CD4-positive, alpha-beta T cell (primary cell): ENCODE data around the gene UBB. TPM values are rescaled to one million over a fixed set of nuclear protein-coding genes. Genes with fewer than 3 reads are reported as not detected.

Experiments used
- ATAC-seq: fragments of 200-7000 bp; cut with Tn5 transposase; one replicate; pipeline ENCODE4 v1.10.0; 2022; ENCODE audit warnings: mild to moderate bottlenecking; ENCODE audit not compliant: poor library complexity
- CTCF ChIA-PET: fragments of 350-600 bp; sonication (Branson Sonifier 250); formaldehyde crosslinking; loops from one replicate; lab custom pipeline; 2021; ENCODE audit warnings: antibody characterized with exemption, inconsistent platforms; lab: Charles Lee
- POLR2A ChIA-PET: fragments of 350-600 bp; sonication (Branson Sonifier 250); formaldehyde crosslinking; loops from one replicate; lab custom pipeline; 2021; ENCODE audit warnings: antibody characterized with exemption, inconsistent platforms; lab: Charles Lee
- DNase-seq, 14 experiments: peaks; one replicate each; pipeline ENCODE4 v3.0.0-alpha.2; 2013 to 2020; ENCODE audit warnings: mixed read lengths in 2 of 14
- H3K27ac ChIP-seq, 2 donors: one replicate each; pipeline versions ENCODE4 v1.5.1 to v1.7.0; 2013; ENCODE audit warnings: low read length in 2 of 2, low read depth in 1 of 2, mild to moderate bottlenecking in 1 of 2
- H3K27me3 ChIP-seq, 2 experiments: 1 replicate in 1 of 2; 2 replicates in 1 of 2; pipeline versions ENCODE4 v1.6.1 to v1.7.0; 2013; ENCODE audit warnings: low read length in 2 of 2, control low read depth in 1 of 2, mild to moderate bottlenecking in 1 of 2, moderate library complexity in 1 of 2; ENCODE audit not compliant: insufficient read depth in 2 of 2, control insufficient read depth in 1 of 2
- H3K36me3 ChIP-seq: one replicate; pipeline ENCODE4 v1.6.1; 2013; ENCODE audit warnings: low read length, control low read depth; ENCODE audit not compliant: insufficient read depth
- H3K4me1 ChIP-seq: one replicate; pipeline ENCODE4 v1.6.1; 2013; ENCODE audit warnings: low read length, control low read depth; ENCODE audit not compliant: insufficient read depth
- H3K4me3 ChIP-seq: one replicate; pipeline ENCODE4 v1.5.1; 2013; ENCODE audit warnings: mild to moderate bottlenecking, low read length, moderate library complexity
- H3K9me3 ChIP-seq, 2 experiments: 1 replicate in 1 of 2; 2 replicates in 1 of 2; pipeline versions ENCODE4 v1.6.1 to v1.7.0; 2013; ENCODE audit warnings: low read length in 2 of 2, mild to moderate bottlenecking in 2 of 2, control low read depth in 1 of 2, moderate library complexity in 1 of 2; ENCODE audit not compliant: control insufficient read depth in 1 of 2, insufficient read depth in 1 of 2
- H3K27ac Mint-ChIP-seq: one replicate; pipeline ENCODE4 v1.8.0; 2020; ENCODE audit warnings: mixed read lengths
- H3K27me3 Mint-ChIP-seq: one replicate; pipeline ENCODE4 v1.8.0; 2021; ENCODE audit warnings: mixed read lengths
- H3K36me3 Mint-ChIP-seq: one replicate; pipeline ENCODE4 v1.8.0; 2021; ENCODE audit warnings: low read depth, mixed read lengths
- H3K4me1 Mint-ChIP-seq: one replicate; pipeline ENCODE4 v1.8.0; 2021; ENCODE audit warnings: low read depth, mixed read lengths
- H3K4me3 Mint-ChIP-seq: one replicate; pipeline ENCODE4 v1.8.0; 2020; ENCODE audit warnings: mild to moderate bottlenecking, mixed read lengths
- H3K9me3 Mint-ChIP-seq: one replicate; pipeline ENCODE4 v1.8.0; 2020; ENCODE audit warnings: mixed read lengths
- intact Hi-C, 2 experiments: fragments of 100-400 bp; cut with DNase I in 1 of 2; cut with micrococcal nuclease in 1 of 2; formaldehyde crosslinking; loops; one replicate each; pipeline versions ENCODE4 v1.15.1 to v1.9.0; 2023 to 2025; cut with DNase I, micrococcal nuclease
- total RNA-seq, 174 experiments: library from RNA in 2 of 174; stranded (reverse) in 2 of 174; gene quantifications; one replicate each; pipeline ENCODE4 v1.2.3 and lab custom pipeline; 2021 to 2026
- TF ChIP-seq, protein P1 (sequence below): fragments of 200-600 bp; IDR thresholded peaks from one replicate; pipeline ENCODE4 v1.8.0; 2022; ENCODE audit warnings: antibody characterized with exemption, mild to moderate bottlenecking

The UBB gene
- total RNA-seq, 2 experiments from 2014 or later, result 646 to 647 TPM

DNA sequence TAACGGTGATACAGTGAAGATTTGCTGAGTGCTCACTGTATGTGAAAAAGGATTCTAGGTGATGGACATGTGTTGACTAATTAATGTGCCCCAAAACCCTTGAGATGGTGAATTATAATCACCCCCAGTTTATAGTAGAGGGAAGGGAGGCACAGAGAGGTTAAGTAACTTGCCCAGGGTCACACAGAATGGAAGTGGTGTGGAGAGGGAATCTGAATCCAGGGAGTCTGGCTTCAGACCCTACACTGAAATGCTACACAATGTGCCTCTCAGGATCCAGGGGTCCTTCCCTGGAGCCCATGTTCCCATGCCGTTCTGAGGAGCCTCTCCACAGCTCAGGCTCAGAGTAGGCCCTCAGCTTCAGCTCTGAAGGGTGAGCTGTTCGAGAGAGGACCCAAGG, 46.1 kb downstream of the UBB start:
- H3K27ac ChIP-seq, result no peak overlapping the region
- H3K36me3 ChIP-seq, result peaks cover 67% of the 10 kb centered on the region
- peaks cover 11% of the 10 kb centered on the region for H3K4me1 ChIP-seq
- intact Hi-C loops, result no loop called here
- Mint-ChIP-seq H3K27ac (no peak overlapping the region), H3K4me1 (no peaks in the 10 kb centered on the region), H3K9me3 (no peaks in the 10 kb centered on the region), H3K27me3 (no peaks in the 10 kb centered on the region), H3K36me3 (peaks cover 76% of the 10 kb centered on the region), H3K4me3 (no peak overlapping the region)
- ATAC-seq, result no peak
- TF ChIP-seq, protein P1, sequence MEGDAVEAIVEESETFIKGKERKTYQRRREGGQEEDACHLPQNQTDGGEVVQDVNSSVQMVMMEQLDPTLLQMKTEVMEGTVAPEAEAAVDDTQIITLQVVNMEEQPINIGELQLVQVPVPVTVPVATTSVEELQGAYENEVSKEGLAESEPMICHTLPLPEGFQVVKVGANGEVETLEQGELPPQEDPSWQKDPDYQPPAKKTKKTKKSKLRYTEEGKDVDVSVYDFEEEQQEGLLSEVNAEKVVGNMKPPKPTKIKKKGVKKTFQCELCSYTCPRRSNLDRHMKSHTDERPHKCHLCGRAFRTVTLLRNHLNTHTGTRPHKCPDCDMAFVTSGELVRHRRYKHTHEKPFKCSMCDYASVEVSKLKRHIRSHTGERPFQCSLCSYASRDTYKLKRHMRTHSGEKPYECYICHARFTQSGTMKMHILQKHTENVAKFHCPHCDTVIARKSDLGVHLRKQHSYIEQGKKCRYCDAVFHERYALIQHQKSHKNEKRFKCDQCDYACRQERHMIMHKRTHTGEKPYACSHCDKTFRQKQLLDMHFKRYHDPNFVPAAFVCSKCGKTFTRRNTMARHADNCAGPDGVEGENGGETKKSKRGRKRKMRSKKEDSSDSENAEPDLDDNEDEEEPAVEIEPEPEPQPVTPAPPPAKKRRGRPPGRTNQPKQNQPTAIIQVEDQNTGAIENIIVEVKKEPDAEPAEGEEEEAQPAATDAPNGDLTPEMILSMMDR, result no peak
- no peaks in the 10 kb centered on the region for H3K9me3 ChIP-seq
- no peaks in the 10 kb centered on the region for H3K27me3 ChIP-seq
- CTCF ChIA-PET, result interaction anchor here (1.0 to 1.4 kb wide), 2 partner anchors 8 to 14 kb away, joined by 5 to 6 read pairs; no protein-coding TSS in a partner anchor
- POLR2A ChIA-PET, result interaction anchor here (1.5 to 3.7 kb wide), 2 partner anchors 12 kb away, joined by 4 to 17 read pairs; partner anchors contain the start of gene TRPV2
- no peak for DNase-seq
- H3K4me3 ChIP-seq, result no peak overlapping the region

DNA sequence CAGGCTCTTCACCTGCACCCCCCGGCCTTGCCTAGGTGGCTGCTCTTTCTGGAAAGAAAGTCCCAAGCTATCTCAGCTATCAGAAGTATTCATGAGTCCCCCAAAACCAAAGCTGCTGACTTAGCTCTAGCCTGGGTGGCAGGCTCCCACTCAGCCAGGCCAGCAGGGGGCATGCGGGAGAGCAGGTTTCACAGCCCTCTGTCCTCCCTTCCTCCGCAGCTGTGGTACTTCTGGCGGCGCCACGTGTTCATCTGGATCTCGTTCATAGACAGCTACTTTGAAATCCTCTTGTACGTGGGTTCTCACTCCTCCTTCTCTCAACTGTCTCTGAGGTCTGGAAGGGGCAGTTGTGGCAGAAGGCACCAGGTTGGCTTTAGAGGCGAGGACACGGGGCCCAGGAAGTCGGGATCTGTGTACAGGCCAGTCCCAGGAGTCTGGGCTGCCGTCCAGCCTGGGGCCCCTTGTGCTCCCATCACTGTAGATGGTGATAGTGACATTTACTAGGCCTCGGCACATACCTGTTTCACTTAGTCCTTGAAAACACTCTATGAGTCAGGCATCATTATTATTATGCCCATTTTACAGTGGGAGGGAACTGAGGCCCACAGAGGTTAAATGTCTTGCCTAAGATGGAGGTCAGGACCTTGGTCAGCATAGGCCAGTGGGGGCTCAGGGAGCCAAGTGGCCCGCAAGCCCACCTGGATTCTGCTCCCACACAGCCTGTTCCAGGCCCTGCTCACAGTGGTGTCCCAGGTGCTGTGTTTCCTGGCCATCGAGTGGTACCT, 47.4 kb downstream of the UBB start:
- DNase-seq, result peak in 11 of 14 experiments; percentile 17 to 66 (median 42)
- CTCF ChIA-PET, result interaction anchor here (1.0 to 1.4 kb wide), 4 partner anchors 9 to 93 kb away, joined by 3 to 6 read pairs (median 4); no protein-coding TSS in a partner anchor
- H3K27me3 Mint-ChIP-seq, result no peaks in the 10 kb centered on the region
- no peak overlapping the region for H3K27ac Mint-ChIP-seq
- intact Hi-C loops, result no loop called here
- H3K4me1 Mint-ChIP-seq, result no peaks in the 10 kb centered on the region
- peaks cover 63% of the 10 kb centered on the region for H3K36me3 Mint-ChIP-seq
- Histone ChIP-seq H3K4me3 (no peak overlapping the region), H3K27ac (no peak overlapping the region), H3K36me3 (peaks cover 57% of the 10 kb centered on the region), H3K27me3 (no peaks in the 10 kb centered on the region), H3K9me3 (no peaks in the 10 kb centered on the region), H3K4me1 (peaks cover 9% of the 10 kb centered on the region)
- no peaks in the 10 kb centered on the region for H3K9me3 Mint-ChIP-seq
- ATAC-seq, result peak; percentile 84
- POLR2A ChIA-PET, result interaction anchor here (0.6 to 3.7 kb wide), 5 partner anchors 9 to 107 kb away, joined by 3 to 17 read pairs (median 3); partner anchors contain the start of gene TRPV2
- TF ChIP-seq, protein P1, result peak; percentile 46
- H3K4me3 Mint-ChIP-seq, result no peak overlapping the region

DNA sequence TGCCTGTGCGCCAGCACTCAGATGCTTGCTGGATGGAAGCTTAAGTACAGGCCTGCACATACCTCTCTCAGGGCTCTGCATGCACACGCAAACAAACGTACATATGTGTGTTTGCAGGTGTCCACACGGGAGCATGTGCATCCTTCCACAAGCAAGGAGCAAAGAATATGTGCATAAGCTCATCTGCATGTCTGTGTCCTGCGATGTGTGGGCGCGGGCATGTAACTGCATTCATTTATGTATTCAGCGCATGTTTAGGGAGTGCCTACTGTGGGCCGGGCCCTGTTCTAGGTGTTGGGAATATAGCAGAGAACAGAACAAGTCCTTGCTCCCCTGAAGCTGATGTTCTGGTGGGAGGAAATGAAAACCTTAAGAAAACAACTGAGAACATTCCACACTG, 48.2 kb downstream of the UBB start:
- Mint-ChIP-seq H3K9me3 (no peaks in the 10 kb centered on the region), H3K27ac (no peak overlapping the region), H3K36me3 (peaks cover 59% of the 10 kb centered on the region), H3K4me1 (no peaks in the 10 kb centered on the region), H3K27me3 (no peaks in the 10 kb centered on the region), H3K4me3 (no peak overlapping the region)
- Histone ChIP-seq H3K27me3 (no peaks in the 10 kb centered on the region), H3K27ac (no peak overlapping the region), H3K4me1 (peaks cover 7% of the 10 kb centered on the region), H3K4me3 (no peak overlapping the region), H3K36me3 (peaks cover 59% of the 10 kb centered on the region), H3K9me3 (no peaks in the 10 kb centered on the region)
- intact Hi-C loops, result no loop called here
- TF ChIP-seq, protein P1, result no peak
- ChIA-PET CTCF (no interaction called here), POLR2A (interaction anchor here (0.8 to 1.5 kb wide), 2 partner anchors 12 to 13 kb away, joined by 3 to 5 read pairs; no protein-coding TSS in a partner anchor)
- DNase-seq (no peak), ATAC-seq (no peak)
